ENCODE measurements around the gene PDE8A. TPM values are rescaled to one million over a fixed set of nuclear protein-coding genes. Genes with fewer than 3 reads are reported as not detected.
"Not testable (repeated sequence)": the region's sequence is repeated elsewhere in the genome, so short reads cannot be mapped to it uniquely, and the experiment has no call there.

Gene PDE8A
- total and polyA plus RNA-seq, 2 experiments from 2014 or later = 5.6 to 7.5 TPM

DNA sequence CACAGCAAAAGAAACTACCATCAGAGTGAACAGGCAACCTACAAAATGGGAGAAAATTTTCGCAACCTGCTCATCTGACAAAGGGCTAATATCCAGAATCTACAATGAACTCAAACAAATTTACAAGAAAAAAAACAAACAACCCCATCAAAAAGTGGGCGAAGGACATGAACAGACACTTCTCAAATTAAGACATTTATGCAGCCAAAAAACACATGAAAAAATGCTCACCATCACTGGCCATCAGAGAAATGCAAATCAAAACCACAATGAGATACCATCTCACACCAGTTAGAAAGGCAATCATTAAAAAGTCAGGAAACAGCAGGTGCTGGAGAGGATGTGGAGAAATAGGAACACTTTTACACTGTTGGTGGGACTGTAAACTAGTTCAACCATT lies 30.1 kb downstream of the PDE8A start:
- not testable (repeated sequence) for DNase-seq (ENCODE audit: low spot score); H3K9me2 ChIP-seq (ENCODE audit: insufficient read depth); H3K27me3 Mint-ChIP-seq (ENCODE audit: insufficient read depth, low read depth, poor library complexity); H3K27ac ChIP-seq (ENCODE audit: low read depth); H2AFZ ChIP-seq; ATAC-seq; H3K36me3 ChIP-seq (ENCODE audit: insufficient read depth); H3K4me3 ChIP-seq; H3K9me3 Mint-ChIP-seq; H4K20me1 ChIP-seq (replicated peaks; ENCODE audit: insufficient read depth); H3K27me3 ChIP-seq (ENCODE audit: insufficient read depth); H3K27ac Mint-ChIP-seq; H3K4me1 ChIP-seq (ENCODE audit: insufficient read depth); H3K79me2 ChIP-seq (replicated peaks; ENCODE audit: insufficient read depth); H3F3A ChIP-seq (replicated peaks; ENCODE audit: low read depth); H3K4me3 Mint-ChIP-seq; H3K36me3 Mint-ChIP-seq (ENCODE audit: low read depth); H3K4me2 ChIP-seq
- peaks cover 17% of the 10 kb centered on the region for H3K4me1 Mint-ChIP-seq

DNA sequence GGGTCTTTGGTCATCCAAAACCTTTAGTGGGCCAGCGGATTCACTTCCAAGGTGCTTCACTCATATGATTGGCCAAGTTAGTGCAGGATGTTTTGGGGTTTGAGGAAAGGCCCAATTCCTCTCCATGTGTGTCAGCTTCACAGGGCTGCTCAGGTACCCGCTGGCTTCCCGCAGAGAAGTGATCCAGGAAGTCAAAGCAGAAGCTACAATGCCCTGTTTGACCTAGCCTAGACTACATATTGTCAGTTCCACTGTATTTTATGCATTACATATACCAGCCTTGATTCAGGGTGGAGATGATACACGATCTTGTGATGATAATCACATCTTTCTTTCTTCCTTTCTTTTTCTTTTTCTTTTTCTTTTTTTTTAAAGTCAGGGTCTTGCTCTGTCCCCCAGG lies 32.1 kb downstream of the PDE8A start:
- Histone ChIP-seq H3K4me3 (no peak overlapping the region), H3K27ac (ENCODE audit: low read depth) (no peak overlapping the region), H3K36me3 (ENCODE audit: insufficient read depth) (no peaks in the 10 kb centered on the region), H3K9me2 (ENCODE audit: insufficient read depth) (no peaks in the 10 kb centered on the region), H3K4me1 (ENCODE audit: insufficient read depth) (no peaks in the 10 kb centered on the region), H3K27me3 (ENCODE audit: insufficient read depth) (no peaks in the 10 kb centered on the region), H3K4me2 (no peak overlapping the region), H2AFZ (no peak overlapping the region), H3F3A (replicated peaks; ENCODE audit: low read depth) (no peaks in the 10 kb centered on the region), H3K79me2 (replicated peaks; ENCODE audit: insufficient read depth) (peaks cover 7% of the 10 kb centered on the region; the same call in 1 of the 2 replicates), H4K20me1 (replicated peaks; ENCODE audit: insufficient read depth) (no peaks in the 10 kb centered on the region)
- Mint-ChIP-seq H3K9me3 (no peaks in the 10 kb centered on the region), H3K36me3 (ENCODE audit: low read depth) (no peaks in the 10 kb centered on the region), H3K27ac (no peak overlapping the region), H3K4me3 (no peak overlapping the region), H3K27me3 (ENCODE audit: insufficient read depth, low read depth, poor library complexity) (peaks cover 2% of the 10 kb centered on the region), H3K4me1 (peaks cover 8% of the 10 kb centered on the region)
- DNase-seq (ENCODE audit: low spot score) = no peak
- ATAC-seq = peak; percentile 45; the same call in 2 of the 3 replicates
- TF ChIP-seq NANOG (IDR thresholded peaks at IDR 0.05; ENCODE audit: borderline replicate concordance) = no peak
- TF ChIP-seq, protein P1, sequence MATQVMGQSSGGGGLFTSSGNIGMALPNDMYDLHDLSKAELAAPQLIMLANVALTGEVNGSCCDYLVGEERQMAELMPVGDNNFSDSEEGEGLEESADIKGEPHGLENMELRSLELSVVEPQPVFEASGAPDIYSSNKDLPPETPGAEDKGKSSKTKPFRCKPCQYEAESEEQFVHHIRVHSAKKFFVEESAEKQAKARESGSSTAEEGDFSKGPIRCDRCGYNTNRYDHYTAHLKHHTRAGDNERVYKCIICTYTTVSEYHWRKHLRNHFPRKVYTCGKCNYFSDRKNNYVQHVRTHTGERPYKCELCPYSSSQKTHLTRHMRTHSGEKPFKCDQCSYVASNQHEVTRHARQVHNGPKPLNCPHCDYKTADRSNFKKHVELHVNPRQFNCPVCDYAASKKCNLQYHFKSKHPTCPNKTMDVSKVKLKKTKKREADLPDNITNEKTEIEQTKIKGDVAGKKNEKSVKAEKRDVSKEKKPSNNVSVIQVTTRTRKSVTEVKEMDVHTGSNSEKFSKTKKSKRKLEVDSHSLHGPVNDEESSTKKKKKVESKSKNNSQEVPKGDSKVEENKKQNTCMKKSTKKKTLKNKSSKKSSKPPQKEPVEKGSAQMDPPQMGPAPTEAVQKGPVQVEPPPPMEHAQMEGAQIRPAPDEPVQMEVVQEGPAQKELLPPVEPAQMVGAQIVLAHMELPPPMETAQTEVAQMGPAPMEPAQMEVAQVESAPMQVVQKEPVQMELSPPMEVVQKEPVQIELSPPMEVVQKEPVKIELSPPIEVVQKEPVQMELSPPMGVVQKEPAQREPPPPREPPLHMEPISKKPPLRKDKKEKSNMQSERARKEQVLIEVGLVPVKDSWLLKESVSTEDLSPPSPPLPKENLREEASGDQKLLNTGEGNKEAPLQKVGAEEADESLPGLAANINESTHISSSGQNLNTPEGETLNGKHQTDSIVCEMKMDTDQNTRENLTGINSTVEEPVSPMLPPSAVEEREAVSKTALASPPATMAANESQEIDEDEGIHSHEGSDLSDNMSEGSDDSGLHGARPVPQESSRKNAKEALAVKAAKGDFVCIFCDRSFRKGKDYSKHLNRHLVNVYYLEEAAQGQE (IDR thresholded peaks at IDR 0.05; ENCODE audit: unreplicated experiment) = no peak
- TF ChIP-seq CREB1 (CRISPR knock-in tag; IDR thresholded peaks at IDR 0.05; ENCODE audit: low read depth) = no peak
- no peak for TF ChIP-seq POLR2AphosphoS5 (IDR thresholded peaks at IDR 0.05; ENCODE audit: low read depth)
- no peak for TF ChIP-seq ZNF114 (CRISPR knock-in tag; IDR thresholded peaks at IDR 0.05)
- no peak for TF ChIP-seq STAT1 (IDR thresholded peaks at IDR 0.05; ENCODE audit: unreplicated experiment)
- TF ChIP-seq EZH2phosphoT487 (IDR thresholded peaks at IDR 0.05; ENCODE audit: unreplicated experiment) = no peak
- TF ChIP-seq, protein P2, sequence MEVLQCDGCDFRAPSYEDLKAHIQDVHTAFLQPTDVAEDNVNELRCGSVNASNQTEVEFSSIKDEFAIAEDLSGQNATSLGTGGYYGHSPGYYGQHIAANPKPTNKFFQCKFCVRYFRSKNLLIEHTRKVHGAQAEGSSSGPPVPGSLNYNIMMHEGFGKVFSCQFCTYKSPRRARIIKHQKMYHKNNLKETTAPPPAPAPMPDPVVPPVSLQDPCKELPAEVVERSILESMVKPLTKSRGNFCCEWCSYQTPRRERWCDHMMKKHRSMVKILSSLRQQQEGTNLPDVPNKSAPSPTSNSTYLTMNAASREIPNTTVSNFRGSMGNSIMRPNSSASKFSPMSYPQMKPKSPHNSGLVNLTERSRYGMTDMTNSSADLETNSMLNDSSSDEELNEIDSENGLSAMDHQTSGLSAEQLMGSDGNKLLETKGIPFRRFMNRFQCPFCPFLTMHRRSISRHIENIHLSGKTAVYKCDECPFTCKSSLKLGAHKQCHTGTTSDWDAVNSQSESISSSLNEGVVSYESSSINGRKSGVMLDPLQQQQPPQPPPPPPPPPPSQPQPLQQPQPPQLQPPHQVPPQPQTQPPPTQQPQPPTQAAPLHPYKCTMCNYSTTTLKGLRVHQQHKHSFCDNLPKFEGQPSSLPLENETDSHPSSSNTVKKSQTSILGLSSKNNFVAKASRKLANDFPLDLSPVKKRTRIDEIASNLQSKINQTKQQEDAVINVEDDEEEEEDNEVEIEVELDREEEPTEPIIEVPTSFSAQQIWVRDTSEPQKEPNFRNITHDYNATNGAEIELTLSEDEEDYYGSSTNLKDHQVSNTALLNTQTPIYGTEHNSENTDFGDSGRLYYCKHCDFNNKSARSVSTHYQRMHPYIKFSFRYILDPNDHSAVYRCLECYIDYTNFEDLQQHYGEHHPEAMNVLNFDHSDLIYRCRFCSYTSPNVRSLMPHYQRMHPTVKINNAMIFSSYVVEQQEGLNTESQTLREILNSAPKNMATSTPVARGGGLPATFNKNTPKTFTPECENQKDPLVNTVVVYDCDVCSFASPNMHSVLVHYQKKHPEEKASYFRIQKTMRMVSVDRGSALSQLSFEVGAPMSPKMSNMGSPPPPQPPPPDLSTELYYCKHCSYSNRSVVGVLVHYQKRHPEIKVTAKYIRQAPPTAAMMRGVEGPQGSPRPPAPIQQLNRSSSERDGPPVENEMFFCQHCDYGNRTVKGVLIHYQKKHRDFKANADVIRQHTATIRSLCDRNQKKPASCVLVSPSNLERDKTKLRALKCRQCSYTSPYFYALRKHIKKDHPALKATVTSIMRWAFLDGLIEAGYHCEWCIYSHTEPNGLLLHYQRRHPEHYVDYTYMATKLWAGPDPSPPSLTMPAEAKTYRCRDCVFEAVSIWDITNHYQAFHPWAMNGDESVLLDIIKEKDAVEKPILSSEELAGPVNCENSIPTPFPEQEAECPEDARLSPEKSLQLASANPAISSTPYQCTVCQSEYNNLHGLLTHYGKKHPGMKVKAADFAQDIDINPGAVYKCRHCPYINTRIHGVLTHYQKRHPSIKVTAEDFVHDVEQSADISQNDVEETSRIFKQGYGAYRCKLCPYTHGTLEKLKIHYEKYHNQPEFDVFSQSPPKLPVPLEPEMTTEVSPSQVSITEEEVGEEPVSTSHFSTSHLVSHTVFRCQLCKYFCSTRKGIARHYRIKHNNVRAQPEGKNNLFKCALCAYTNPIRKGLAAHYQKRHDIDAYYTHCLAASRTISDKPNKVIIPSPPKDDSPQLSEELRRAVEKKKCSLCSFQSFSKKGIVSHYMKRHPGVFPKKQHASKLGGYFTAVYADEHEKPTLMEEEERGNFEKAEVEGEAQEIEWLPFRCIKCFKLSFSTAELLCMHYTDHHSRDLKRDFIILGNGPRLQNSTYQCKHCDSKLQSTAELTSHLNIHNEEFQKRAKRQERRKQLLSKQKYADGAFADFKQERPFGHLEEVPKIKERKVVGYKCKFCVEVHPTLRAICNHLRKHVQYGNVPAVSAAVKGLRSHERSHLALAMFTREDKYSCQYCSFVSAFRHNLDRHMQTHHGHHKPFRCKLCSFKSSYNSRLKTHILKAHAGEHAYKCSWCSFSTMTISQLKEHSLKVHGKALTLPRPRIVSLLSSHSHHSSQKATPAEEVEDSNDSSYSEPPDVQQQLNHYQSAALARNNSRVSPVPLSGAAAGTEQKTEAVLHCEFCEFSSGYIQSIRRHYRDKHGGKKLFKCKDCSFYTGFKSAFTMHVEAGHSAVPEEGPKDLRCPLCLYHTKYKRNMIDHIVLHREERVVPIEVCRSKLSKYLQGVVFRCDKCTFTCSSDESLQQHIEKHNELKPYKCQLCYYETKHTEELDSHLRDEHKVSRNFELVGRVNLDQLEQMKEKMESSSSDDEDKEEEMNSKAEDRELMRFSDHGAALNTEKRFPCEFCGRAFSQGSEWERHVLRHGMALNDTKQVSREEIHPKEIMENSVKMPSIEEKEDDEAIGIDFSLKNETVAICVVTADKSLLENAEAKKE (CRISPR knock-in tag; IDR thresholded peaks at IDR 0.05) = no peak
- TF ChIP-seq, protein P3, sequence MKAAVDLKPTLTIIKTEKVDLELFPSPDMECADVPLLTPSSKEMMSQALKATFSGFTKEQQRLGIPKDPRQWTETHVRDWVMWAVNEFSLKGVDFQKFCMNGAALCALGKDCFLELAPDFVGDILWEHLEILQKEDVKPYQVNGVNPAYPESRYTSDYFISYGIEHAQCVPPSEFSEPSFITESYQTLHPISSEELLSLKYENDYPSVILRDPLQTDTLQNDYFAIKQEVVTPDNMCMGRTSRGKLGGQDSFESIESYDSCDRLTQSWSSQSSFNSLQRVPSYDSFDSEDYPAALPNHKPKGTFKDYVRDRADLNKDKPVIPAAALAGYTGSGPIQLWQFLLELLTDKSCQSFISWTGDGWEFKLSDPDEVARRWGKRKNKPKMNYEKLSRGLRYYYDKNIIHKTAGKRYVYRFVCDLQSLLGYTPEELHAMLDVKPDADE (IDR thresholded peaks at IDR 0.05) = no peak
- TF ChIP-seq, protein P4, sequence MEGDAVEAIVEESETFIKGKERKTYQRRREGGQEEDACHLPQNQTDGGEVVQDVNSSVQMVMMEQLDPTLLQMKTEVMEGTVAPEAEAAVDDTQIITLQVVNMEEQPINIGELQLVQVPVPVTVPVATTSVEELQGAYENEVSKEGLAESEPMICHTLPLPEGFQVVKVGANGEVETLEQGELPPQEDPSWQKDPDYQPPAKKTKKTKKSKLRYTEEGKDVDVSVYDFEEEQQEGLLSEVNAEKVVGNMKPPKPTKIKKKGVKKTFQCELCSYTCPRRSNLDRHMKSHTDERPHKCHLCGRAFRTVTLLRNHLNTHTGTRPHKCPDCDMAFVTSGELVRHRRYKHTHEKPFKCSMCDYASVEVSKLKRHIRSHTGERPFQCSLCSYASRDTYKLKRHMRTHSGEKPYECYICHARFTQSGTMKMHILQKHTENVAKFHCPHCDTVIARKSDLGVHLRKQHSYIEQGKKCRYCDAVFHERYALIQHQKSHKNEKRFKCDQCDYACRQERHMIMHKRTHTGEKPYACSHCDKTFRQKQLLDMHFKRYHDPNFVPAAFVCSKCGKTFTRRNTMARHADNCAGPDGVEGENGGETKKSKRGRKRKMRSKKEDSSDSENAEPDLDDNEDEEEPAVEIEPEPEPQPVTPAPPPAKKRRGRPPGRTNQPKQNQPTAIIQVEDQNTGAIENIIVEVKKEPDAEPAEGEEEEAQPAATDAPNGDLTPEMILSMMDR (conservative IDR thresholded peaks at IDR 0.05; ENCODE audit: low read depth in 2 of 2) = no peak
